H1 (cell line): ENCODE data around the gene NKX2-1. TPM values are rescaled to one million over a fixed set of nuclear protein-coding genes. Genes with fewer than 3 reads are reported as not detected.

Experiments used
- CHD7 ChIP-seq: fragments of 300-600 bp; sonication (generic); IDR thresholded peaks from 2 replicates; pipeline ENCODE4 v1.7.1; 2012; ENCODE audit warnings: low read length, moderate library complexity, mild to moderate bottlenecking, inconsistent platforms; ENCODE audit not compliant: insufficient replicate concordance
- SAP30 ChIP-seq: fragments of 300-600 bp; sonication (generic); IDR thresholded peaks from 2 replicates; pipeline ENCODE4 v1.7.1; 2012; ENCODE audit warnings: low read length, moderate library complexity, mild to moderate bottlenecking, inconsistent platforms; ENCODE audit not compliant: insufficient read depth, insufficient replicate concordance
- TBP ChIP-seq: IDR thresholded peaks from 2 replicates; pipeline ENCODE4 v1.6.1; 2011; ENCODE audit warnings: low read depth, low read length, improper control_type of control experiment
- ZNF274 ChIP-seq: IDR thresholded peaks from 2 replicates; pipeline ENCODE4 v1.7.0; 2012; ENCODE audit warnings: low read length, borderline replicate concordance; ENCODE audit errors: extremely low read depth
- polyA plus RNA-seq, 7 experiments: library from polyadenylated mRNA; depleted of rRNA in 3 of 7; stranded (reverse) in 5 of 7; unstranded in 2 of 7; fragments of >200 nt in 5 of 7; fragments of 200-250 nt in 2 of 7; gene quantifications; 1 replicate in 5 of 7; 2 replicates in 1 of 7; 4 replicates in 1 of 7; pipeline versions ENCODE4 v1.2.1 to v1.2.3, GENCODE V29; 2011 to 2013; ENCODE audit warnings: missing spikeins in 2 of 7, mixed read lengths in 2 of 7
- total RNA-seq: library from RNA; stranded (reverse); fragmentation: NEBNext Ultra II Directional; extraction: Animal tissue kit (Norgen Biotek cat#: 25700); gene quantifications from 2 replicates; pipeline ENCODE4 v1.2.1, GENCODE V29; 2021

NKX2-1 gene
- total and polyA plus RNA-seq, 2 of the 8 experiments (the other 6 are each of a cell fraction or from before 2014, with no cell fraction given), result not detected

- no peak for TF ChIP-seq CHD7
- no peak for TF ChIP-seq ZNF274
- TF ChIP-seq TBP, result no peak
- TF ChIP-seq SAP30, result no peak
- TF ChIP-seq, all 59 proteins: peak for 0
These were observed 34.3 kb downstream of the NKX2-1 start (continued) for GRCh38 chr14:36485773-36486172.
